HCT116 (cell line): ENCODE measurements around the gene SELENOS. TPM values are rescaled to one million over a fixed set of nuclear protein-coding genes. Genes with fewer than 3 reads are reported as not detected.
A peak's percentile ranks its signal among the peaks of the same experiment; 100 is the strongest.

Source experiments
- ATAC-seq: fragments of 200-7000 bp; cut with Tn5 transposase; 2 replicates; pipeline ENCODE4 v1.9.1; 2020; ENCODE audit warnings: mild to moderate bottlenecking, moderate library complexity
- BruUV-seq: library from RNA; stranded (reverse); fragments of 400-500 nt; replicated peaks from 2 replicates; lab custom pipeline; 2021; lab: Mats Ljungman, UMichigan
- CTCF ChIA-PET: fragments of 300-600 bp; sonication (Branson Sonifier 250); formaldehyde crosslinking; loops from one replicate; lab custom pipeline; 2021; ENCODE audit warnings: antibody characterized with exemption; lab: Charles Lee
- POLR2A ChIA-PET: fragments of 300-600, 350-600 bp; sonication (Branson Sonifier 250); formaldehyde crosslinking; loops from one replicate; lab custom pipeline; 2021; ENCODE audit warnings: antibody characterized with exemption; lab: Charles Lee
- RAD21 ChIA-PET, 2 experiments: fragments of 300-600 bp; sonication (Branson Sonifier 250); formaldehyde crosslinking; loops; one replicate each; lab custom pipeline; 2023; ENCODE audit warnings: low total read pairs in 2 of 2; ENCODE audit not compliant: uncharacterized antibody in 2 of 2, unreplicated experiment in 2 of 2, low non-redundant PET in 1 of 2; lab: Charles Lee
- DNase-seq: peaks from one replicate; pipeline ENCODE4 v3.0.0-alpha.2; 2010; ENCODE audit warnings: low read depth, low spot score
- H2AFZ ChIP-seq: fragments of 200-600 bp; shearing (Covaris generic), sonication (generic); 2 replicates; pipeline ENCODE4 v1.6.1; 2017; ENCODE audit warnings: low read depth, mixed run types, mixed read lengths, antibody characterized with exemption, low read length; ENCODE audit not compliant: poor library complexity, severe bottlenecking
- H3K27ac ChIP-seq: 2 replicates; pipeline ENCODE4 v1.5.1; 2012; ENCODE audit warnings: low read depth, low read length
- H3K27me3 ChIP-seq: fragments of 200-600 bp; sonication (generic); 2 replicates; pipeline ENCODE4 v1.6.1; 2016; ENCODE audit warnings: mixed run types, low read length, mixed read lengths; ENCODE audit not compliant: insufficient read depth
- H3K36me3 ChIP-seq, 2 experiments: fragments of 200-500 bp in 1 of 2; fragments of 200-600 bp in 1 of 2; sonication (Bioruptor generic) in 1 of 2; sonication (generic) in 1 of 2; 2 replicates each; pipeline versions ENCODE4 v1.5.1 to v1.6.1; 2014 to 2016; ENCODE audit warnings: low read length in 2 of 2, inconsistent platforms in 1 of 2, mixed read lengths in 1 of 2, mixed run types in 1 of 2; ENCODE audit not compliant: insufficient read depth in 2 of 2, control insufficient read depth in 1 of 2
- H3K4me1 ChIP-seq, 2 experiments: fragments of 200-600 bp in 1 of 2; sonication (generic) in 1 of 2; 2 replicates each; pipeline versions ENCODE4 v1.5.1 to v1.6.1; 2012 to 2017; ENCODE audit warnings: low read length in 2 of 2, inconsistent platforms in 1 of 2, mild to moderate bottlenecking in 1 of 2, mixed read lengths in 1 of 2, mixed run types in 1 of 2, moderate library complexity in 1 of 2; ENCODE audit not compliant: insufficient read depth in 2 of 2, control insufficient read depth in 1 of 2
- H3K4me2 ChIP-seq: fragments of 200-600 bp; sonication (generic); 2 replicates; pipeline ENCODE4 v1.6.1; 2017; ENCODE audit warnings: mixed run types, low read length, mixed read lengths
- H3K4me3 ChIP-seq, 2 experiments: fragments of 200-600 bp in 1 of 2; sonication (generic) in 1 of 2; replicated peaks in 1 of 2; 2 replicates each; pipeline ENCODE4 v1.5.1; 2011 to 2016; ENCODE audit warnings: low read length in 2 of 2, control low read depth in 1 of 2, low read depth in 1 of 2, mild to moderate bottlenecking in 1 of 2, mixed read lengths in 1 of 2, mixed run types in 1 of 2
- H3K79me2 ChIP-seq: fragments of 200-600 bp; sonication (generic); 2 replicates; pipeline ENCODE4 v1.6.1; 2017; ENCODE audit warnings: mild to moderate bottlenecking, mixed run types, low read length, moderate library complexity, mixed read lengths; ENCODE audit not compliant: insufficient read depth
- H3K9ac ChIP-seq: fragments of 200-600 bp; sonication (generic); 2 replicates; pipeline ENCODE4 v1.6.1; 2016; ENCODE audit warnings: low read length, mixed read lengths
- H3K9me2 ChIP-seq: fragments of 200-600 bp; sonication (generic), shearing (Covaris generic); 2 replicates; pipeline ENCODE4 v1.6.1; 2017; ENCODE audit warnings: mixed run types, mild to moderate bottlenecking, moderate library complexity; ENCODE audit not compliant: insufficient read depth
- H3K9me3 ChIP-seq, 2 experiments: fragments of 200-500 bp in 1 of 2; fragments of 200-600 bp in 1 of 2; sonication (Bioruptor generic) in 1 of 2; sonication (generic) in 1 of 2; 2 replicates each; pipeline ENCODE4 v1.6.1; 2014 to 2017; ENCODE audit warnings: low read length in 2 of 2, mixed read lengths in 2 of 2, inconsistent platforms in 1 of 2, low read depth in 1 of 2, mild to moderate bottlenecking in 1 of 2, mixed run types in 1 of 2, moderate library complexity in 1 of 2; ENCODE audit not compliant: control insufficient read depth in 1 of 2, insufficient read depth in 1 of 2
- H4K20me1 ChIP-seq: fragments of 200-600 bp; sonication (generic), shearing (Covaris generic); 2 replicates; pipeline ENCODE4 v1.6.1; 2017; ENCODE audit warnings: mixed run types, mild to moderate bottlenecking, moderate library complexity; ENCODE audit not compliant: insufficient read depth
- CBX3 ChIP-seq: IDR thresholded peaks from 2 replicates; pipeline ENCODE4 v1.6.1; 2012; ENCODE audit warnings: low read depth
- RAD21 ChIP-seq: IDR thresholded peaks from 2 replicates; pipeline ENCODE4 v1.6.1; 2012; ENCODE audit warnings: low read depth, mild to moderate bottlenecking
- REST ChIP-seq: IDR thresholded peaks from 2 replicates; pipeline ENCODE4 v1.6.1; 2012; ENCODE audit warnings: low read depth
- YY1 ChIP-seq: IDR thresholded peaks from 2 replicates; pipeline ENCODE4 v1.6.1; 2011; ENCODE audit warnings: low read length, low read depth, moderate library complexity, mild to moderate bottlenecking; ENCODE audit not compliant: insufficient replicate concordance; ENCODE audit errors: extremely low read depth
- ZFX ChIP-seq: fragments of 450-650 bp; IDR thresholded peaks from 2 replicates; pipeline ENCODE4 v1.6.1; 2017
- intact Hi-C: fragments of 100-400 bp; cut with micrococcal nuclease; formaldehyde crosslinking; loops from 2 replicates; pipeline ENCODE4 v1.10.0; 2022
- total RNA-seq: library from RNA; stranded (reverse); gene quantifications from one replicate; pipeline ENCODE4 v1.2.1, GENCODE V29; 2021; ENCODE audit not compliant: unreplicated experiment

Gene SELENOS
- total RNA-seq, 1 experiment from 2014 or later = 45.6 TPM

GRCh38 chr15:101250873-101251829 lies 26.1 kb downstream of the SELENOS start:
- H3K79me2 ChIP-seq = peaks cover 49% of the 10 kb centered on the region
- H2AFZ ChIP-seq = no peak overlapping the region
- no TSS peak for BruUV-seq
- no peak for DNase-seq
- no peaks in the 10 kb centered on the region for H3K9me2 ChIP-seq
- ChIA-PET CTCF (interaction anchor here (1.0 to 1.5 kb wide), 6 partner anchors 37 to 243 kb away, joined by 3 to 8 read pairs (median 4); no protein-coding TSS in a partner anchor), RAD21 (interaction anchor here in 1 of 2 experiments (0.7 kb wide), 1 partner anchor 40 kb away, joined by 4 read pairs; no protein-coding TSS in a partner anchor), POLR2A (interaction anchor here (0.7 to 1.7 kb wide), 3 partner anchors 25 to 235 kb away, joined by 3 to 6 read pairs (median 4); no protein-coding TSS in a partner anchor)
- peak overlapping the region; percentile 81 for H3K27ac ChIP-seq
- H3K4me3 ChIP-seq = peak overlapping the region; percentile 72 to 96
- H3K4me2 ChIP-seq = peak overlapping the region; percentile 96
- peak overlapping the region; percentile 81 for H3K9ac ChIP-seq
- H4K20me1 ChIP-seq = peaks cover 10% of the 10 kb centered on the region; the same call in 1 of the 2 replicates
- intact Hi-C loops = loop anchor here (5.0 kb wide), 1 partner anchor 334 kb away; the partner anchor contains the start of gene LRRK1
- H3K4me1 ChIP-seq = peaks cover 13 to 21% of the 10 kb centered on the region in 2 experiments
- peaks cover 6 to 13% of the 10 kb centered on the region in 2 experiments; a peak in 3 of 4 replicates for H3K36me3 ChIP-seq
- H3K9me3 ChIP-seq = no peaks in the 10 kb centered on the region
- TF ChIP-seq RAD21 = no peak
- peak; percentile 43; the same call in 1 of the 2 replicates for TF ChIP-seq ZFX
- H3K27me3 ChIP-seq = no peaks in the 10 kb centered on the region
- ATAC-seq = peak; percentile 59

- peak overlapping the region; percentile 88 for H3K4me2 ChIP-seq
- no peaks in the 10 kb centered on the region for H3K9me3 ChIP-seq
- BruUV-seq = TSS peak; percentile 61
- peak overlapping the region; percentile 81 for H3K27ac ChIP-seq
- H4K20me1 ChIP-seq = peaks cover 10% of the 10 kb centered on the region; the same call in 1 of the 2 replicates
- intact Hi-C loops = loop anchor here (5.0 kb wide), 1 partner anchor 333 kb away; the partner anchor contains the start of gene LRRK1
- peak overlapping the region; percentile 81 for H3K9ac ChIP-seq
- CTCF ChIA-PET = interaction anchor here (1.1 kb wide), 1 partner anchor 242 kb away, joined by 4 read pairs; no protein-coding TSS in a partner anchor
- peaks cover 57% of the 10 kb centered on the region for H3K79me2 ChIP-seq
- ATAC-seq (no peak), DNase-seq (no peak)
- no peak overlapping the region for H2AFZ ChIP-seq
- no peaks in the 10 kb centered on the region for H3K27me3 ChIP-seq
- H3K4me3 ChIP-seq = peak overlapping the region; percentile 61 to 96
- TF ChIP-seq REST (no peak), CBX3 (no peak), YY1 (no peak)
- H3K9me2 ChIP-seq = no peaks in the 10 kb centered on the region
- RAD21 ChIA-PET = no interaction called here
- POLR2A ChIA-PET = no interaction called here
- peaks cover 6 to 13% of the 10 kb centered on the region in 2 experiments; a peak in 3 of 4 replicates for H3K36me3 ChIP-seq
- peaks cover 13 to 21% of the 10 kb centered on the region in 2 experiments for H3K4me1 ChIP-seq
Measured at GRCh38 chr15:101250341-101250831, 26.9 kb downstream of the SELENOS start.
